Measurements from ENCODE around the gene ITM2B.
"Not testable (repeated sequence)": the region's sequence is repeated elsewhere in the genome, so short reads cannot be mapped to it uniquely, and the experiment has no call there.

ITM2B gene

DNA sequence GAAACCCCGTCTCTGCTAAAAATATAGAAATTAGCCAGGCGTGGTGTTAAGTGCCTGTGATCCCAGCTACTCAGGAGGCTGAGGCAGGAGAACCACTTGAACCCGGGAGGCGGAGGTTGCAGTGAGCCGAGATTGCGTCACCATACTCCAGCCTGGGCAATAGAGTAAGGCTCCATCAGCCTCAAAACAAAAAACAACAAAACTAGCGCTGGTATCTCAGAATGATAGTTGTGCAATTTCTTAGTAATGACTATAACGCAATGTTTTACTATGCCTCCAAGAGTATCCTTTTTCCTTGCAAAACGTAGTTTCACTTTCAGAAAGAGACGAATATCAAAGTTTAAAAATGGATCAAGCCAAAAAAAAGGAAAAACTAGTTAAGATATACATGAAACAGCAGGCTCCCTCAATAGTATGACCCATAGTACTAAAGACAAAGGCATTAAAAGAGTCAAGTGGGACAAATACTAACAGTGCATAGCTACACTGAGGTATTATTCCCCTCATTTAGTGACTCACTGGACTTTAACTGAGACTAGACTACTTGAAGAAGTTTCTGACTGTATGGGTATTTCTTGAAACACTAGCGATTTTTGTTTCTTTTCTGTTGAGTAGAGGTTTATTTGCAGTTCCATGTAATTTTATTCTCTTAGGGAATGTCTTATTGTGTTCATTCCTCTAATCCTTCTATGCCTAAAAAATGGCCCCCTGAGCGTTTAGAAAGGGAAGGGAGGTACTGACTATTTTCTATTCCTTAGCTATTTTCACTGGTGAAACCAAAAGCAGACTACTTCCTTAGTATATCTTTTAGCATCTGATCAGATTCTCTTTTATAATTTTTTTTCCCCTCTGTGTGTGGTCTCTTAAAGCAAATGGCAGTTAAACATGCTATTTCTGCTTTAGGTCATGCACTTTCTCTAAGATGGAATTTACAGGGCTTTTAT is 10.4 kb upstream of the ITM2B start:
- DNase-seq (ENCODE audit: low read depth in 1 of 2, low spot score in 1 of 2) = no peak

DNA sequence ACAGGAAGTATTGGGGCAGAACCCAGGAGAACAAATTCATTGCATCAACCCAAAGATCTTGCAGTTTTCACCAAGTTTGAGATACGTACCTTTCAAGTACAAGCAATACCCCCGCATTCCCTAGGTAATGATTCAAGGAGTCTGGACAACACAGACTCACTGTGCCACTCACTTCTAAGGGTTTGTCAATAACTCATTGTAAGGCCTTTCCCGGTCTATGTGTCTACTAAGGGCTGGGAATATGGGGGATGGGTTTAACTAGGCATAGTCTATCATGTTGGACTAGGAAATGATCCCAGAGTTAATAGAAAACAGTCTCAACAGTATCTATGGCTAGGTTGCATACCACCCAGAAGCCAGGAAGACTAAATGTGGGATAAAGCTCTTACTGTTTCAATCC is 8.3 kb upstream of the ITM2B start:
- DNase-seq (ENCODE audit: low read depth in 1 of 2, low spot score in 1 of 2) = no peak

DNA sequence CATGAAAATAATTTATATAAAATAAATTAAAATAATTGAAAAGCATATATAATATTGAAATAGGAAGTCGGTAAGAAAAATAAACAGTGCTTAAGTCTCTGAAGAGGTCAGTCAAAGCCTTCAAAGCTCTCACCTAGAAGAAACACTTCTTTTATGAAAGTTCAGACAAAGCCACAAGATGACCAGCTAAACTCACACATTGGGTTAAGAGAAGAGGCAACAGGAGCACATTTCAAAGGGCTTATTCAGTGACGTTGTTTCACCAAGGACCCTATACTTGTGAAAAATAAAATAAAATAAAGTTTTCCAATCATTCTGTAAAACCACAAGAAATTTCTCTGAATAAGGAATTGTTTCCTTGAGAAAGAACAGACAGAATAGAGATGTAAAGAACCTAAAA is 2.5 kb upstream of the ITM2B start:
- DNase-seq (ENCODE audit: low read depth in 1 of 2, low spot score in 1 of 2) = no peak

DNA sequence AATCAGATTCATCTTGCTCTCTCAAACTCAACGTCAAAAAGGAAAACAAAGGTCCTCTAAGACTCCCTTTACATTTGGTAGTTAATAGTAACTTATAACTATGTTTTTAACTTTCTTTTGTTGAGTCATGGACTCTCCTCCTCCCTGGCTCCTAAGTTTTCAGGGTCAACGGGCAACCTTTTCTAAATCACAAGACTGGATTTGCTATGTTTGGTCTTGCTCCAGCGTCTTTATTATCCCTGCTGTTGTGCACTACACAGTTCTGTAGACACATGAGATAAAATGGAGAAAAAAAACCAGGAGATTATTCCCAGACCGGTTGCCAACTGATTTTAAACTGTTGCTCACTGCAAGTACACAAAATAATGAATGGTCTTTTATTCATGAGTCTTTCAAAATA is 1.9 kb upstream of the ITM2B start:
- no peak for DNase-seq (ENCODE audit: low read depth in 1 of 2, low spot score in 1 of 2)

DNA sequence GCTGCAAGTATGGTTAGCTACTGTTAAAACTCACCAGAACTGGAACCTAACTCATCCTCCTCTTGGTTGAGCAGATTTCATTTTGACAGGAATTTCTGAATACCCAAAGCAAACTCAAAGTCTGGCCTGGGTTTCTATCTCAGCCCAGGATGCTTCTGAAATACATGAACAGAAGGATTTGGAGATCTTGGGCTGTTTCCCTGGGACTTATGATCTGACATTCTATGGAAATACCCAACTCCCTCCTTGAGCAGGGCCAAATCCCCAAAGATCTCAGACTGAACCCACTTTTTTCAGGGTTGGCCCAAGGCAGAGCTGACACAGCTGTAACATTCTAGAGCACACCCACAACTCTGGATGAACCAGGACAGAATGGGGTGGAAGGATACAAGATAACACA is 1.1 kb upstream of the ITM2B start:
- DNase-seq (ENCODE audit: low read depth in 1 of 2, low spot score in 1 of 2) = no peak

DNA sequence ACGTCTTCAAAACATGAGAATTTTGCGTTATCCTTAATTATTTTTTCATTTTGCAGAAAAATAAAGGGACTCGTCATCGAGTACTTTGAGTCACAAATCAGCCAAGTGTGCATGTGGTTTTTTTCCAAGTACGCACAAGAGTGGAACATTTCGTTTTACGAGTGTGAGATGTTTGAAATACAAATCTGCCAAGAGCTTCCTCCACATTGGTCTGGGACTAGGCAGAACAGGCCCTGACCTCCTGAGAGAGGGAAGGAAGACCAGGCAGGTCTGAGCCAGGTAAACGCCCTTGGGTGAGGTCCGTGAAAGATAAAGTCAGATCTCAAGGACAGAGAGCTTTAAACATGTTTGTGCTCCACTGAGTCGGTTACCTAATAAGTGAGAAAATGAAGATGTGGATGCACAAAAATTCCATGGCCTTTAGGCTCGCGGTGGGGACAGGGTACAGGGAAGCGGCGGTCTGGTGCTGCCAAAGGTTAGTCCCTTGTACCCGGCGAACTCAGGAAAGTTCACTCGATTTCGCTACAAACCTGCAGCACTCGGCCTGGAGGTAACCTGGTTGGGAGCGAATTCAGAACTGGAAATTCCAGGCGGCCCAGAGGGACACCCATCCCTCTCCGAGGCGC is 473 bp upstream of the ITM2B start:
- DNase-seq (ENCODE audit: low read depth in 1 of 2, low spot score in 1 of 2) = no peak

DNA sequence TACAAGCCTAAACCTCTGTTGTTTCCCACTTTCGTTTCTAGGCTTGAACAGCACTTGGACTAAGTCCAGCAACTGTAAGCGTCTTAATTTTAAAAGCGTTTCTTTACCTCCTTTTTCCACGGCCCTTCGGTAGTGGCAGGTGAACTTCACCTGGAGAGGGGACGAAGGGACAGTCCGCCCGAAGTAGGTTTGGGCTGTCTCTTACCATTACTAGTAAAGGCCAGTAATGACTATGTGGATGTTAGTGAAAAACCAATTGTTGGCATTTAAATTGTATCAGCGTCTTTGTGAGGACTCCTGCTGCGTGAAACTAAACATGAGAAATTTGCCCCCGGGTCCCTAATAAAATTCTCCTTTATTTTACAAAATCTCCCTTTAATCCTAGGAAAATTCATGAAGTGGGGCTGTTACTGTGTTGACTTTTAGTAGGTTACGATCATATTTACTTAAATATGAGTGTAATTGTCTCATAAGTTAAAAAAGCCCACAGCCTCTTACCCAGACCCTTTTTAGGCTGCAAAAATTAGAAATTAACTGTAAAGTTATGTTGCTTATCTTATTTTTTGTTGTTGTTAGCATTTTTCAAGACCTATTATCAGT is 983 bp downstream of the ITM2B start:
- DNase-seq (ENCODE audit: low read depth in 1 of 2, low spot score in 1 of 2) = no peak

DNA sequence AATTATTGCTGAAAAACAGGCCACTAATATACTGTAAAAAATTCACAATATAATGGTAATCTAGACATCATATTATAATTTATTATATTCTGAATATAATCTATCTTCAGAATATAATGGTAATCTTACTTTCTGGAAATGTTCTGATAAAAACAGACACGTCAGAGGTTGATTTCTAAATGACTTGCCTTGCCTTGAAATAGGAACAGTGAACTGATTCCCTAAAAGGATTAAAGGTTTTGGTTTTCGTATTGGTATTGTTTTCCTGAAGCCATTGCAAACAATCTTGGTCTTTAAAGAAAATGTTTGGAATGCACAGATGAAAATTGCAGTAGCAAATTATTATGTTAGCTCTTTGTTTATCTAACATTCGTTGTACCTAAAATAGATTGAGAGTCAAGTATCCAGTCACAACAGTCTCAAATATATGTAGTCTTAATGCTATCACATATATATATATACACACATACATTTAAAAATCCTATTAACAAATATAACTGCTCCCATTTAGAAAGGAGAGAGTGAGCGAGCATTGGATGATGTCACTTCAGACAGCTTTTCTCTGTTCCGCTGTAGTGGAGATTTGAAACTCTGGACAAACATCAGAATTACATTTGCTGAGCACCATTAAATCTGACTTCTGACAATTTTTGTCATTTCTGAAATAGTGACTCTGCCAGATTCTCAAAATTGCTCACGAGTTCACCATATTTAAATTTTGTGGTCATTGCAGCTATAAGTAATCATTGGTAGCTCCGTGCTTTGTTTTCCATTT is 1.7 kb downstream of the ITM2B start:
- DNase-seq (ENCODE audit: low read depth in 1 of 2, low spot score in 1 of 2) = no peak

DNA sequence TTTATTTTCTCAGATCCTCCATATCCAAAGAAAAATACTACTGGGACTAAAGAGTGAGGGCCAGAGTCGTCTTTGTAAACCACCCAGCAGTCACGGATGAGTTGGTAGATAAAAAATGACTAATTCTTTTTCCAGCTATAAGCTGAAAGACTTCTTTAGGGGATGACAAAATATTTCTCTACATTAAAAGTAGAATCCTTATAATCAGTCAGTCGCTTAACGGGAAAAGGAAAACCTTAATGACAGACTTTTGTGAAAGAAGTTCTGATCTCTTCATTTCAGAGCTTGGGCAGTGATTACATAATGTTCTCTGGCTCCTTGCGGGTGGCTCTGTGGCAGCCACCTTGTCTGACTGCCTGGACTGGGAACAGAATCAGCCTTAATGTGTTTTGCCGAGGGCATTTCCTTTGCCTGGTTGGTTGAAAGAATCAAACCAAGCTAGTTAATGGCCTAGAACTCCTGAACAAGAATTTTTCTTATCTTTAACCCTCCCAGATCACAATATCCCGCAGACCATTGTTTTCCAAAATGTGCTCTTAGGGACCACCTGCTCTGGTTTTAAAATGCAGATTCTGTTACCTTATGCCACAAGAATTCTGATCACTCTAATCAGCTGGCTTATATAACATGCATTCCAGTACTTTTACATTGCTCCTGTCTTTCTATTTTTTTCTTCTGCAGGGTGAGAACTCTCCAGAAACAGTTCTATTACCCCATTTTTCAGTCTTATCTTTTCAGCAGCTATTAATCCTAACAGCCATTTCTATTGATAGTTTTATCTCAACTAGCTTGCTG is 2.5 kb downstream of the ITM2B start:
- DNase-seq (ENCODE audit: low read depth in 1 of 2, low spot score in 1 of 2) = no peak

DNA sequence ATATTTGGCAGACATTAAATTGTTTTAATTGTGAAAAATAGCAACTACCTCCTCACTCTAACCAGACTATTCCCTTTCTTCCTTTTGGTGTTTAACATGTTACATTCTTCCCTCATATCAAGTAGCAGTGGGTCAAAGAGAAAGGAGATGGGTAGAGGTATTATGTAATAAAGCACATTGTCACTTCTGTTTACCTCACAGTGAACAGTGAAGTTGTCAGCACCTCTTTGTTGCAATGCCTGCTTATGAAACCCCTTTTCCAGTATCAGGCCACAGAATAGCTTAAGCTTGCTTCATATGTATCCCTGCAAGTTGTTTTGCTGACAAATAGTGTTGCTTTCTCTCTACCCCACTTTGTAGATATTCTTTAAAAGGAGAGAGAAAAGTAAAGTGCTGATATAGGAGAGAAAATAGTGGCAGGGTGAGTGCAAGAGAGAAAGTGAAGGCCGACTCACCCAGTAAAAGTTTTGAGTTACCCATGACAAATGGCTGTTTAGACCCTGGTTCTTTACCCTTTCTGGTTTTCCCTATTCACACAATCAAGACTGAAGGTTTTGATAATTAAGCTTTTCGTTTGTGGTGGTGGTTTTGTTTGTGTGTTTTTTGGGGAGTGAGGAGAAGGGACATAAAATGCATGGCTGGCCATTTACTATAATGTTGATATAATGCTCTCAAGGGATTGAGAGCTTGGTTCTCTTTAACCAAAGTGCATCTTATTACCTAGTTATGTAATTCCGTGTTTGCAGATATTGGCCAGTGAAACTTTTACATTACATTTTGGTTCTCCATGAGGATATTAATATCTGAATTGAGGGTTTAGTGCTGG is 3.7 kb downstream of the ITM2B start:
- DNase-seq (ENCODE audit: low read depth in 1 of 2, low spot score in 1 of 2) = no peak

DNA sequence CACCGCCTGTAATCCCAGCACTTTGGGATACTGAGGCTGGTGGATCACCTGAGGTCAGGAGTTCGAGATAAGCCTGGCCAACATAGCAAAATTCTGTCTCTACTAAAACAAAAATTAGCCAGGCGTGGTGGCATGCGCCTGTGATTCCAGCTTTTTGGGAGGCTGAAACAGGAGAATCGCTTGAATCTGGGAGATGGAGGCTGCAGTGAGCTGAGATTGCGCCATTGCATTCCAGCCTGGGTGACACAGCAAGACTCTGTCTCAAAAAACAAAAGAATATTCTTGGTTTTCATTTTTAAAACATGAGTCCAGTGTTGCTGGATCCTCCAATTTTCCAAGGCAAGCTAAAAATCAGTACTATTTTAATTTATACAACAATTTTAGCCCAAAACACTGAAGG is 6.4 kb downstream of the ITM2B start:
- not testable (repeated sequence) for DNase-seq (ENCODE audit: low read depth in 1 of 2, low spot score in 1 of 2)

DNA sequence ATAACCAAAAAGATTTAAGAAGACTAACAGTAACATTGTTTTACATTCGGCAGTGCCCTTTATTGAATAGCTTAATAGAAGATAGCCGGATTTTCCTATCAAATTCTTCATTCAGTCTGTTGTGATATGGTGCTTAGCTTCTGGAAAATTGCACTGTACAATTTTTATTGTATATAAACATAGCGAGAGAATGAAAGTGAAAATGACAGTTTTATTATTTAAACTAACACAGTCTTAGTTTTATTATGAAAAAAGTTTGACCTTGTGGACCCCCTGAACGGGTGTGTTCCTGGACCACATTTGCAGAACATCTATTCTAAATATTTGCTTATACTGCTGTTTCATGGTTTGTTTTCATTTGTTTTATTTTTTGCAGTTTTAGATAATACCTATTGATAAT is 8.6 kb downstream of the ITM2B start:
- no peak for DNase-seq (ENCODE audit: low read depth in 1 of 2, low spot score in 1 of 2)

DNA sequence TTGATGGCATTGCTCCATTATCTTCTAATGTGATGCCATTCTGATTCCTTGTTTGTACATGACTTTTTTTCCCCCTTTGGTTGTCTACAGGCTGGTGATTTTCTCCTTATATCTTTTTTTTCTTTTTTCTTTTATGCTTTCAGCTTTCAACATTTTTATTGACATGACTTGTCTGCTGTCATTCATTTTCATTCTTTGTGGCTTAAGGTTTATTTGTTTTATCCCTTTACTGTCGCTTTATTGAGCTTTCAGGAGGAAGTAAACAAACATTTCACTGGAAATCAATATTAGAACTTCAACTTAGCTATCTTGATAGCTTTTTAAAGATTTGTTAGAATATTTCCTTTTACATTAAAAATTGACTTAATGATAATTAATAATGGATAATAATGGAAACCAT is 9.7 kb downstream of the ITM2B start:
- no peak for DNase-seq (ENCODE audit: low read depth in 1 of 2, low spot score in 1 of 2)

DNA sequence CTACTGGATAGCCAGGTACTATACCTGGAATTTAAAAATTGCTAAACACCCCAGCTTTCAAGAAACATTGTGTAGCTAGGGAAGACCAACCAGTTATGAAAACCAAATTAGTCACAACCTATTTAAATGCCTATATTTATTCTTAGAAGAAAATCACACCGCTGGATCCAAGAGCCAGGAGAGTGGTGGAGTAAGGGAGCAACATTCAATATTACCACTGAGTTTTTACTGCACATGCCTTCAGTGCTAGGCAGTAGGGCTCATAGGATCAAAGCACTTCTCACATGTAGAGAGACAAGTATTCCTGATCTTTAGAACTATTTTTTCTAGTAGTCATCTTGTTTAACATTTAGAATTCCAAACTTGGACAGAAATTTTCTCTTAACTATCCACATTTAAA is 11.2 kb downstream of the ITM2B start:
- DNase-seq (ENCODE audit: low read depth in 1 of 2, low spot score in 1 of 2) = no peak

DNA sequence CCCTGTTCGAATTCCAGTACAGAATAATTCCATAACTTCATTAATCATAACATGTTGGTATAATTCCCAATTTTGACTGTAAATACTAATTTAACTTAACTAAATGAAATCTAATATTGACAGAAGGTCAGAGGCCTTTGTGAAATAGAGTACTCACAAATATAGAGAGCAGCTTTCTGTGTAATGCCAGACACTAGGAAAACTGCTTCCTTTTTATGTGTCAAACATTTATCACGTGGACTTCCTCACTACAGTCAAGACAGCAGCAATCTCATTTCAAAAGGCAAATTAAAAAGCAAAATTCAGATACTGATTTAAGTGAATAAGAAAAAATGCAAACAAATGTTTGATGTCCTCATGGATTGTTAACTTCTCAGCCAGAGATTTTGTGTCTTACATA is 13.1 kb downstream of the ITM2B start:
- DNase-seq (ENCODE audit: low read depth in 1 of 2, low spot score in 1 of 2) = no peak

DNA sequence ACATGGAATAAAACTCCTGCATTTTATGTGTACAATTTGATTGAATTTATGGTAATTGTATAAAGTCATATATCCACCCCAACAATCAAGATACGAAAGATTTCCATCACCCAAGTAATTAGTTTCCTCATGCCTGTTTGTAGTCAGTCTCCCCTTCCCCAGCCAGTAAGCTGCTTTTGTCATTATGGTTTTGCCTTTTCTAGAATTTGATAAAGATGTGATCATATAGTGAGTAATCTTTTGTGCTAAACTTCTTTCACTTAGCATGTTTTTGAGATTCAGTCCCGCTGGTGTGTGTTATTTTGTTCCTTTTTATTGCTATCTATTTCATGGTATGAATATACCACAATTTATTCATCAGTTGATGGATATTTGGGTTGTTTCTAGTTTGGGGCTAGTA is 16.0 kb downstream of the ITM2B start:
- DNase-seq (ENCODE audit: low read depth in 1 of 2, low spot score in 1 of 2) = no peak

DNA sequence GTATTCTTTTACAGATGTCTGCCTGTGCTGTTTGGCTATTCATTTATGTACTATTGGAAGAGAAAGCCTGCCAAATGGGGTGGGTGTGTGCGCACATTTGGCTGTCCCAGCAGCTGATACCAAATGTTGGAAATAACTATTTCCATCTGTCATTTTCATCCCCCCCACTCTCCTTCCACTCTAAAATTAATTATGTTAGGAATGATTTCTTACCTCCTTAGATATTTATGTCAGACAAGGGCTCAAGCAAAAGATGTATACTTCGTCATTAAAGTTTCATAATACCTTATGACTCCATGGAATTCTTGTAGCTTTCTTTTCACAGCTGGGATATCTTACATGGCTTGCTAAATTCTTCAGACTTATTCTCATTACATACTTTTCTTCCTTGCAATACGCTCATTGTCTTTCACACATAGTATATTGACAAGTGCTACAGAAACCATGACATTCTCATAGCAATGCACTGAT is 18.6 kb downstream of the ITM2B start:
- no peak for DNase-seq (ENCODE audit: low read depth in 1 of 2, low spot score in 1 of 2)

DNA sequence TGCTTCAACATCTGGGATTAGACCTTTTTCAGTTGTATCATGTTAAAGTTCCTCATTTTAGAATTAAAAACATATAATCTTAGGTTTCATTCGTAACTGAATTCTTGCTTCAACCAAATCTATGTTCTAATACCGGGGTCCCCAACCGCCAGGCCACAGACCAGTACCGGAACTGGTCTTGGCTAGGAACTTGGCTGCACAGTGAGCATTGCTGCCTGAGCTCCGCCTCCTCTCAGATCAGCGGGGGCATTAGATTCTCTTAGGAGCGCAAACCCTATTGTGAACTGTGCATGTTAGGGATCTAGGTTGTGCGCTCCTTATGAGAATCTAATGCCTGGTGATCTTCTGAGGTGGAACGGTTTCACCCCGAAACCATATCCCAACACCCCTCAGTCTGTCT is 19.2 kb downstream of the ITM2B start:
- DNase-seq (ENCODE audit: low read depth in 1 of 2, low spot score in 1 of 2) = no peak

DNA sequence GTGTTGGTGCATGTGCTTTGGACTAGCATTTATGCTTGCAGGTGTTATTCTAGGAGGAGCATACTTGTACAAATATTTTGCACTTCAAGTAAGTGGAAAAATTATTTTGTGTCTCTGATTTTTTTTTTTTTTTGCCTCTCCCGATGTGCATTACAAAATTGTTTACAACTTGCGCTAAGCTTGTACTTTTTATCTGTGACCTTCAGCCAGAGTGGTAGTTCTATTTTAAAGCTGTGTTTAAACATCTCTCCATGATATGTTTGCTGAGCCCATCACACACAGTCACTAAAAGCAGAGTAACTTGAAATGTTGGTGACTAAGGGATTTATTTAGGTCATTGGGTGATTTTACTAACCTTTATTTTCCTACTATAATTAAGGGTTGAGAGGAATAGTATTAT is 20.8 kb downstream of the ITM2B start:
- no peak for DNase-seq (ENCODE audit: low read depth in 1 of 2, low spot score in 1 of 2)

DNA sequence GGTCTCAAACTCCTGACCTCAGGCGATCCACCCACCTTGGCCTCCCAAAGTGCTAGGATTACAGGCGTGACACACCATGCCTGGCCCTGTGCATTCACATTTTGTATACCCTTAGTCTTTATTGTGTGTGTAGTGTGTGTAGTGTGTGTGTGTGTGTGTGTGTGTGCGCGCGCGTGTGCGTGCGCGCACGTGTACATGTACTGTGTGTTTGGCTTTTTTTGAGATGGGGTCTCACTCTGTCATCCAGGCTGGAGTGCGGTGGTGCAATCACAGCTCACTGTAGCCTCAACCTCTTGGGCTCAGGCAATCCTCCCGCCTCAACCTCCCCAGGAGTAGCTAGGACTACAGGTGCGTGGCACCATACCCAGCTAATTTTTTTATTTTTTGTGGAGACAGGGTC is 22.1 kb downstream of the ITM2B start:
- DNase-seq (ENCODE audit: low read depth in 1 of 2, low spot score in 1 of 2) = no peak
